ENCODE data around the gene CXCL5.

DNA sequence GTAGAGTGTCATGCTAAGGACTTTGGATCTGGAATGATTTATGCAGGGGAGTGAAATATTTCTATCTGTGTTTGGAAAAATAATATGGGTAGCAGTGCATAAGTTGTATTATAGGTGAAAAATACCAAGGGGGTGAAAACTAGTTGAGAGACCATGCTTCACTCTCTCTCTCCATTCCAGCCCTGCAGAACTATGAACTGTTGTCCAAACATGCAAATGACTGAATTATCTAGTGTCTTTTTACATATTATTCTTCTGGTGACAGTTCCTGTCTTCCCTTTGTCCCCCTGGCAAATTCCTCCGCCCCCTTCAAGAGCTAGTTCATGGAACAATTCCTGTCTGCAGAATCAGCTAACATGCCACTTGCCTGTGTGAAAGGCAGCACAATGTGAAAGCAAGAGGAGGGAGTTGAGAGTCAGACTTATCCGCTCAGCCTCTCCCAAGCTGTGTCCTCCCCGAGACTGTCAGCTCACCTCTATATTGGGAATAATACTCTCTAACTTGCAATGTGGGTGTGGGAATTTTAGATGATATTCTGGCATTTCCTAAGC lies 19.0 kb downstream of the CXCL5 start:
- no peak for TF ChIP-seq POLR2A (IDR thresholded peaks at IDR 0.05)
- TF ChIP-seq, protein P1, sequence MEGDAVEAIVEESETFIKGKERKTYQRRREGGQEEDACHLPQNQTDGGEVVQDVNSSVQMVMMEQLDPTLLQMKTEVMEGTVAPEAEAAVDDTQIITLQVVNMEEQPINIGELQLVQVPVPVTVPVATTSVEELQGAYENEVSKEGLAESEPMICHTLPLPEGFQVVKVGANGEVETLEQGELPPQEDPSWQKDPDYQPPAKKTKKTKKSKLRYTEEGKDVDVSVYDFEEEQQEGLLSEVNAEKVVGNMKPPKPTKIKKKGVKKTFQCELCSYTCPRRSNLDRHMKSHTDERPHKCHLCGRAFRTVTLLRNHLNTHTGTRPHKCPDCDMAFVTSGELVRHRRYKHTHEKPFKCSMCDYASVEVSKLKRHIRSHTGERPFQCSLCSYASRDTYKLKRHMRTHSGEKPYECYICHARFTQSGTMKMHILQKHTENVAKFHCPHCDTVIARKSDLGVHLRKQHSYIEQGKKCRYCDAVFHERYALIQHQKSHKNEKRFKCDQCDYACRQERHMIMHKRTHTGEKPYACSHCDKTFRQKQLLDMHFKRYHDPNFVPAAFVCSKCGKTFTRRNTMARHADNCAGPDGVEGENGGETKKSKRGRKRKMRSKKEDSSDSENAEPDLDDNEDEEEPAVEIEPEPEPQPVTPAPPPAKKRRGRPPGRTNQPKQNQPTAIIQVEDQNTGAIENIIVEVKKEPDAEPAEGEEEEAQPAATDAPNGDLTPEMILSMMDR (IDR thresholded peaks at IDR 0.05) = no peak
- TF ChIP-seq POLR2AphosphoS5 (IDR thresholded peaks at IDR 0.05; ENCODE audit: insufficient read depth in 1 of 2, low read depth in 1 of 2) = no peak
